ENCODE measurements around the gene MYRF.

DNA sequence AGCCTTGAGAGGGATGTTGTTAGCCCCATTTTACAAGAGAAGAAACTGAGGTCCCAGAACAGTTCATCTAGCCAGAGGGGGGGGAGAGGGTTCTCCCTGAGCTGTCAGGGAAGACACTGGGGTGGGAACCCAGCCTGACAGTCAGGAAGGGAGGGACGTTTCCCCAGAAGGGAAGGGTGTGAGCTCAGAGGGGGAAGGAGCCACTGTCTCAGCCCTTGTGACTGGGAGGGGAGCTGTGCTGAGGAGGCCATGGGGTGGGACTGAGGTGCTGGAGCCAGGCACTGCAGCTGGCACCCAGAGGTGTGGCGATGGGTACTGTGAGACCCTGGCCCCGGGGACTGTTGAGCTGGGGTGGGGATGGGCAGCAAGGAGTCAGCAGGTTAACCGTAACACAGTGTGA is 36.6 kb upstream of the MYRF start:
- TF ChIP-seq, protein P1, sequence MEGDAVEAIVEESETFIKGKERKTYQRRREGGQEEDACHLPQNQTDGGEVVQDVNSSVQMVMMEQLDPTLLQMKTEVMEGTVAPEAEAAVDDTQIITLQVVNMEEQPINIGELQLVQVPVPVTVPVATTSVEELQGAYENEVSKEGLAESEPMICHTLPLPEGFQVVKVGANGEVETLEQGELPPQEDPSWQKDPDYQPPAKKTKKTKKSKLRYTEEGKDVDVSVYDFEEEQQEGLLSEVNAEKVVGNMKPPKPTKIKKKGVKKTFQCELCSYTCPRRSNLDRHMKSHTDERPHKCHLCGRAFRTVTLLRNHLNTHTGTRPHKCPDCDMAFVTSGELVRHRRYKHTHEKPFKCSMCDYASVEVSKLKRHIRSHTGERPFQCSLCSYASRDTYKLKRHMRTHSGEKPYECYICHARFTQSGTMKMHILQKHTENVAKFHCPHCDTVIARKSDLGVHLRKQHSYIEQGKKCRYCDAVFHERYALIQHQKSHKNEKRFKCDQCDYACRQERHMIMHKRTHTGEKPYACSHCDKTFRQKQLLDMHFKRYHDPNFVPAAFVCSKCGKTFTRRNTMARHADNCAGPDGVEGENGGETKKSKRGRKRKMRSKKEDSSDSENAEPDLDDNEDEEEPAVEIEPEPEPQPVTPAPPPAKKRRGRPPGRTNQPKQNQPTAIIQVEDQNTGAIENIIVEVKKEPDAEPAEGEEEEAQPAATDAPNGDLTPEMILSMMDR (conservative IDR thresholded peaks at IDR 0.05; ENCODE audit: low read length) = no peak
- no peak for TF ChIP-seq EZH2phosphoT487 (IDR thresholded peaks at IDR 0.05; ENCODE audit: borderline replicate concordance, low read depth, low read length)

Data from OCI-LY7 (cell line).